GM19238 (cell line): ENCODE measurements around the gene CCL5.

Experiments
- DNase-seq: peaks from one replicate; pipeline ENCODE4 v3.0.0; 2011; ENCODE audit warnings: low spot score; ENCODE audit not compliant: insufficient read length

The CCL5 gene

GRCh38 chr17:35868737-35869136 lies 11.4 kb downstream of the CCL5 start, which contains the start of gene HEATR9:
TSS of gene HEATR9 (minus strand) at chr17:35868891. CDS start at chr17:35868742, 149 bp downstream.
- no peak for DNase-seq

- no peak for DNase-seq
Observed at GRCh38 chr17:35867574-35867973, 12.6 kb downstream of the CCL5 start.

- no peak for DNase-seq
Observed at GRCh38 chr17:35866341-35866950, 13.7 kb downstream of the CCL5 start.

- no peak for DNase-seq
Observed at GRCh38 chr17:35865412-35866340, 14.5 kb downstream of the CCL5 start.

GRCh38 chr17:35864853-35865252 lies 15.3 kb downstream of the CCL5 start:
- DNase-seq: no peak

GRCh38 chr17:35856603-35857002 lies 23.6 kb downstream of the CCL5 start:
- no peak for DNase-seq

- no peak for DNase-seq
Observed at GRCh38 chr17:35855965-35856364, 24.2 kb downstream of the CCL5 start.

GRCh38 chr17:35849469-35850348 lies 30.5 kb downstream of the CCL5 start:
- DNase-seq: peak; percentile 19

- DNase-seq: no peak
Observed at GRCh38 chr17:35847633-35848373, 32.4 kb downstream of the CCL5 start.

- DNase-seq: no peak
Observed at GRCh38 chr17:35847006-35847405, 33.2 kb downstream of the CCL5 start.

GRCh38 chr17:35846055-35846809 lies 33.9 kb downstream of the CCL5 start:
- DNase-seq: no peak

GRCh38 chr17:35844547-35844946 lies 35.6 kb downstream of the CCL5 start:
- no peak for DNase-seq

GRCh38 chr17:35843698-35844097 lies 36.5 kb downstream of the CCL5 start:
- DNase-seq: no peak

- no peak for DNase-seq
Observed at GRCh38 chr17:35842239-35842638, 37.9 kb downstream of the CCL5 start.

GRCh38 chr17:35841505-35841904 lies 38.7 kb downstream of the CCL5 start:
- no peak for DNase-seq

- DNase-seq: no peak
Observed at GRCh38 chr17:35841101-35841500, 39.1 kb downstream of the CCL5 start.

GRCh38 chr17:35825206-35825605 lies 55.0 kb downstream of the CCL5 start:
- no peak for DNase-seq
